H1 (cell line): ENCODE results near the gene DDX56. TPM values are rescaled to one million over a fixed set of nuclear protein-coding genes. Genes with fewer than 3 reads are reported as not detected.
A peak's percentile ranks its signal among the peaks of the same experiment; 100 is the strongest.

Experiments used
- ASH2L ChIP-seq: fragments of 200-600, 300-600 bp; sonication (generic); IDR thresholded peaks from one replicate; pipeline ENCODE4 v1.7.1; 2017; ENCODE audit warnings: low read length
- HDAC2 ChIP-seq, 2 experiments: fragments of 300-600 bp in 1 of 2; sonication (generic) in 1 of 2; IDR thresholded peaks; 2 replicates each; pipeline ENCODE4 v1.6.1; 2011 to 2012; ENCODE audit warnings: low read depth in 2 of 2, low read length in 2 of 2, mild to moderate bottlenecking in 2 of 2, moderate library complexity in 2 of 2, borderline replicate concordance in 1 of 2, inconsistent platforms in 1 of 2
- KDM1A ChIP-seq: fragments of 200-600, 300-600 bp; sonication (generic); IDR thresholded peaks from 2 replicates; pipeline ENCODE4 v1.7.1; 2016; ENCODE audit warnings: mild to moderate bottlenecking, low read length, borderline replicate concordance
- NRF1 ChIP-seq: IDR thresholded peaks from 2 replicates; pipeline ENCODE4 v1.6.1; 2011; ENCODE audit warnings: mild to moderate bottlenecking, low read depth, low read length, improper control_type of control experiment
- TAF7 ChIP-seq: optimal IDR thresholded peaks from 2 replicates; pipeline ENCODE3; 2011; ENCODE audit warnings: low read depth, mild to moderate bottlenecking, inconsistent platforms, low read length, moderate library complexity, borderline replicate concordance
- TBP ChIP-seq: IDR thresholded peaks from 2 replicates; pipeline ENCODE4 v1.6.1; 2011; ENCODE audit warnings: low read depth, low read length, improper control_type of control experiment
- YY1 ChIP-seq: IDR thresholded peaks from 2 replicates; pipeline ENCODE4 v1.6.1; 2011; ENCODE audit warnings: low read depth, mild to moderate bottlenecking, low read length
- polyA plus RNA-seq, 7 experiments: library from polyadenylated mRNA; depleted of rRNA in 3 of 7; stranded (reverse) in 5 of 7; unstranded in 2 of 7; fragments of >200 nt in 5 of 7; fragments of 200-250 nt in 2 of 7; gene quantifications; 1 replicate in 5 of 7; 2 replicates in 1 of 7; 4 replicates in 1 of 7; pipeline versions ENCODE4 v1.2.1 to v1.2.3, GENCODE V29; 2011 to 2013; ENCODE audit warnings: missing spikeins in 2 of 7, mixed read lengths in 2 of 7
- total RNA-seq: library from RNA; stranded (reverse); fragmentation: NEBNext Ultra II Directional; extraction: Animal tissue kit (Norgen Biotek cat#: 25700); gene quantifications from 2 replicates; pipeline ENCODE4 v1.2.1, GENCODE V29; 2021
- TF ChIP-seq, protein P1 (sequence below): IDR thresholded peaks from 2 replicates; pipeline ENCODE4 v1.6.1; 2011; ENCODE audit warnings: low read length, improper control_type of control experiment
- TF ChIP-seq, protein P2 (sequence below), 3 experiments: IDR thresholded peaks; 1 replicate in 2 of 3; 2 replicates in 1 of 3; pipeline versions ENCODE4 v1.5.1 to v1.6.1; 2011; ENCODE audit warnings: low read length in 3 of 3, mild to moderate bottlenecking in 3 of 3, inconsistent platforms in 2 of 3, low read depth in 1 of 3, moderate library complexity in 1 of 3; ENCODE audit not compliant: insufficient read depth in 1 of 3; ENCODE audit errors: control extremely low read depth in 1 of 3

Gene DDX56
- total and polyA plus RNA-seq, 2 of the 8 experiments (the other 6 are each of a cell fraction or from before 2014, with no cell fraction given) = 56.9 to 81.6 TPM

DNA sequence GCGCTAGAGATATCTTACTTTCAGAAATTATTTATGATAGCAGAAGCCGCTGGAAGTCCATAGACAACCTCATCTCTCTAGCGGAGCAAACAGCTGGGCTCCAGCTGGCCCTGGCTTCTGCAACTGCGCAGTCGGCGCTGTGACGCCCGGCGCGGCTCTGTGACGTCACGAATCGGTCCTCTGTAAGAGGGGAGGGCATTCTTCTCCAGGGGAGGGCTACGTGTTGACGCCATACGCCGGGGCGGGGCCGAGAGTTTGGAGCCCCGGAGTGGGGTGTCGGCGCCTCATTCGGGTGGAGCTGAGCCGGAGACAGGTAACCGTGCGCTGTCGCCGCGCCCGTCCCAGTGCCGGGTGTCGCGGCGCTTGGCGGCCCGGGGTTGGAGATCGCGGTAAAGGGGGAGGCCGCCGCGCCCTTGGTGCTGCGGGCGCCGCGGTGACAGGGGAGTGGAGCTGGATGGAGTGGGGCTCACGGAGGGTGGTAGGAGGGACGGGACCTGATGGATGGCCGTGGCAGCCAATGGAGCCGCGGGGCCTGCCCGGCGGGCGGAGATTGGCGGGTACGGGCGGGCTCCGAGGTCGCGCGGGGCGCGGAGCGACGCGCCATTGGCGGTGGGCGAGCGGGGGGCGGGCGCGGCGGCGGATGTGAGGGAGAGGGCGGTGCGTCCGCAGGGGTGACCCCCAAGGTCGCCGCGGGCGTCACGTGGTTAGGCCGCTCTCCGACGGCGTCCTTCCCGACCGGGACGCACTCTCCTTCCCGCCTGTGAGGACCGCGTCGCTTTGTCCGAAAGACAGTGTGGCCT is 32.8 kb upstream of the DDX56 start, which contains the start of gene OGDH (continued):
- TF ChIP-seq, protein P1, sequence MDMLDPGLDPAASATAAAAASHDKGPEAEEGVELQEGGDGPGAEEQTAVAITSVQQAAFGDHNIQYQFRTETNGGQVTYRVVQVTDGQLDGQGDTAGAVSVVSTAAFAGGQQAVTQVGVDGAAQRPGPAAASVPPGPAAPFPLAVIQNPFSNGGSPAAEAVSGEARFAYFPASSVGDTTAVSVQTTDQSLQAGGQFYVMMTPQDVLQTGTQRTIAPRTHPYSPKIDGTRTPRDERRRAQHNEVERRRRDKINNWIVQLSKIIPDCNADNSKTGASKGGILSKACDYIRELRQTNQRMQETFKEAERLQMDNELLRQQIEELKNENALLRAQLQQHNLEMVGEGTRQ = peak; percentile 89
- peak; percentile 54 for TF ChIP-seq TBP
- no peak for TF ChIP-seq YY1
- peak; percentile 90 for TF ChIP-seq ASH2L
- peak; percentile 35 for TF ChIP-seq TAF7
- peak in 1 of 2 experiments; percentile 95; a peak in 2 of 4 replicates for TF ChIP-seq HDAC2 (IDR thresholded peaks at IDR 0.05; ENCODE audit: borderline replicate concordance in 1 of 2, low read depth in 2 of 2, low read length in 2 of 2)
- no peak for TF ChIP-seq NRF1
- TF ChIP-seq KDM1A = no peak
- TF ChIP-seq, protein P2, sequence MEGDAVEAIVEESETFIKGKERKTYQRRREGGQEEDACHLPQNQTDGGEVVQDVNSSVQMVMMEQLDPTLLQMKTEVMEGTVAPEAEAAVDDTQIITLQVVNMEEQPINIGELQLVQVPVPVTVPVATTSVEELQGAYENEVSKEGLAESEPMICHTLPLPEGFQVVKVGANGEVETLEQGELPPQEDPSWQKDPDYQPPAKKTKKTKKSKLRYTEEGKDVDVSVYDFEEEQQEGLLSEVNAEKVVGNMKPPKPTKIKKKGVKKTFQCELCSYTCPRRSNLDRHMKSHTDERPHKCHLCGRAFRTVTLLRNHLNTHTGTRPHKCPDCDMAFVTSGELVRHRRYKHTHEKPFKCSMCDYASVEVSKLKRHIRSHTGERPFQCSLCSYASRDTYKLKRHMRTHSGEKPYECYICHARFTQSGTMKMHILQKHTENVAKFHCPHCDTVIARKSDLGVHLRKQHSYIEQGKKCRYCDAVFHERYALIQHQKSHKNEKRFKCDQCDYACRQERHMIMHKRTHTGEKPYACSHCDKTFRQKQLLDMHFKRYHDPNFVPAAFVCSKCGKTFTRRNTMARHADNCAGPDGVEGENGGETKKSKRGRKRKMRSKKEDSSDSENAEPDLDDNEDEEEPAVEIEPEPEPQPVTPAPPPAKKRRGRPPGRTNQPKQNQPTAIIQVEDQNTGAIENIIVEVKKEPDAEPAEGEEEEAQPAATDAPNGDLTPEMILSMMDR (IDR thresholded peaks at IDR 0.05; ENCODE audit: control extremely low read depth in 1 of 3, insufficient read depth in 1 of 3, low read depth in 1 of 3, low read length in 3 of 3) = no peak
